BLaER1 treated with 17β-estradiol and CSF1 and Interleukin-3, amounts not matched to agents 10 nM and 100 nM (cell line): Measurements from ENCODE around the gene ZBTB16.
A peak's percentile ranks its signal among the peaks of the same experiment; 100 is the strongest.

Experiments used
- H3K27ac ChIP-seq, 11 experiments: shearing (Covaris generic); formaldehyde crosslinking; 2 replicates each; pipeline ENCODE4 v1.8.1; 2022
- H3K27me3 ChIP-seq, 11 experiments: shearing (Covaris generic); formaldehyde crosslinking; 2 replicates each; pipeline ENCODE4 v1.8.1; 2022
- H3K36me3 ChIP-seq, 11 experiments: shearing (Covaris generic); formaldehyde crosslinking; 2 replicates each; pipeline ENCODE4 v1.8.1; 2022
- H3K4me1 ChIP-seq, 10 experiments: shearing (Covaris generic); formaldehyde crosslinking; 2 replicates each; pipeline ENCODE4 v1.8.1; 2022
- H3K4me2 ChIP-seq, 11 experiments: shearing (Covaris generic); formaldehyde crosslinking; 2 replicates each; pipeline ENCODE4 v1.8.1; 2022
- H3K4me3 ChIP-seq, 10 experiments: shearing (Covaris generic); formaldehyde crosslinking; 2 replicates each; pipeline ENCODE4 v1.8.1; 2022
- H3K9ac ChIP-seq, 11 experiments: shearing (Covaris generic); formaldehyde crosslinking; 2 replicates each; pipeline ENCODE4 v1.8.1; 2022
- H3K9me3 ChIP-seq, 11 experiments: shearing (Covaris generic); formaldehyde crosslinking; replicated peaks in 1 of 11; 2 replicates each; pipeline ENCODE4 v1.8.1; 2022
- H4K20me1 ChIP-seq, 11 experiments: shearing (Covaris generic); formaldehyde crosslinking; 2 replicates each; pipeline ENCODE4 v1.8.1; 2022
- Cebpa-rat ChIP-seq, 11 experiments: shearing (Covaris generic); IDR thresholded peaks; 2 replicates each; pipeline ENCODE4 v1.8.1; 2022

ZBTB16 gene

GRCh38 chr11:114207096-114207495 lies 147.6 kb downstream of the ZBTB16 start:
- no peaks in the 10 kb centered on the region for H3K9me3 ChIP-seq
- no peak overlapping the region for H3K4me2 ChIP-seq
- H3K4me3 ChIP-seq, result no peak overlapping the region
- H3K27ac ChIP-seq, result no peak overlapping the region
- no peak for TF ChIP-seq Cebpa-rat (IDR thresholded peaks at IDR 0.05)
- H3K9ac ChIP-seq, result no peak overlapping the region
- H4K20me1 ChIP-seq, result no peaks in the 10 kb centered on the region; a peak in 2 of 22 replicates
- no peaks in the 10 kb centered on the region for H3K36me3 ChIP-seq
- H3K4me1 ChIP-seq, result peaks cover 6 to 14% (median 9%) of the 10 kb centered on the region in 10 experiments; a peak in 19 of 20 replicates
- H3K27me3 ChIP-seq, result no peaks in the 10 kb centered on the region

- Histone ChIP-seq H3K4me3 (no peak overlapping the region), H4K20me1 (peaks cover 0 to 5% (median 0%) of the 10 kb centered on the region in 11 experiments; a peak in 1 of 22 replicates), H3K27ac (no peak overlapping the region), H3K9ac (no peak overlapping the region), H3K36me3 (no peaks in the 10 kb centered on the region), H3K4me2 (peak overlapping the region; percentile 23 to 61 (median 40); a peak in 20 of 22 replicates), H3K4me1 (peaks cover 6 to 14% (median 9%) of the 10 kb centered on the region in 10 experiments; a peak in 19 of 20 replicates), H3K9me3 (no peaks in the 10 kb centered on the region), H3K27me3 (no peaks in the 10 kb centered on the region)
- TF ChIP-seq Cebpa-rat (IDR thresholded peaks at IDR 0.05), result no peak
Measured at GRCh38 chr11:114208377-114208776, 148.9 kb downstream of the ZBTB16 start.

GRCh38 chr11:114209343-114209742 lies 149.8 kb downstream of the ZBTB16 start:
- peaks cover 0 to 5% (median 0%) of the 10 kb centered on the region in 11 experiments; a peak in 1 of 22 replicates for H4K20me1 ChIP-seq
- no peaks in the 10 kb centered on the region for H3K36me3 ChIP-seq
- no peaks in the 10 kb centered on the region for H3K27me3 ChIP-seq
- no peak overlapping the region for H3K4me2 ChIP-seq
- no peak overlapping the region for H3K9ac ChIP-seq
- H3K9me3 ChIP-seq, result no peaks in the 10 kb centered on the region
- no peak overlapping the region for H3K4me3 ChIP-seq
- peaks cover 6 to 14% (median 9%) of the 10 kb centered on the region in 10 experiments; a peak in 19 of 20 replicates for H3K4me1 ChIP-seq
- no peak for TF ChIP-seq Cebpa-rat (IDR thresholded peaks at IDR 0.05)
- H3K27ac ChIP-seq, result no peak overlapping the region

- no peaks in the 10 kb centered on the region for H3K36me3 ChIP-seq
- no peaks in the 10 kb centered on the region for H3K27me3 ChIP-seq
- no peak overlapping the region for H3K27ac ChIP-seq
- peaks cover 0 to 5% (median 0%) of the 10 kb centered on the region in 11 experiments; a peak in 1 of 22 replicates for H4K20me1 ChIP-seq
- no peak overlapping the region for H3K4me2 ChIP-seq
- H3K4me3 ChIP-seq, result no peak overlapping the region
- H3K4me1 ChIP-seq, result peaks cover 6 to 14% (median 9%) of the 10 kb centered on the region in 10 experiments; a peak in 19 of 20 replicates
- no peaks in the 10 kb centered on the region for H3K9me3 ChIP-seq
- no peak for TF ChIP-seq Cebpa-rat (IDR thresholded peaks at IDR 0.05)
- no peak overlapping the region for H3K9ac ChIP-seq
Measured at GRCh38 chr11:114209904-114210303, 150.4 kb downstream of the ZBTB16 start.

- Histone ChIP-seq H3K4me3 (no peak overlapping the region), H4K20me1 (peaks cover 0 to 11% (median 0%) of the 10 kb centered on the region in 11 experiments; a peak in 2 of 22 replicates), H3K27me3 (no peaks in the 10 kb centered on the region), H3K36me3 (no peaks in the 10 kb centered on the region), H3K4me2 (no peak overlapping the region), H3K9me3 (no peaks in the 10 kb centered on the region), H3K4me1 (peaks cover 10 to 24% (median 19%) of the 10 kb centered on the region in 10 experiments), H3K9ac (no peak overlapping the region), H3K27ac (no peak overlapping the region)
- no peak for TF ChIP-seq Cebpa-rat (IDR thresholded peaks at IDR 0.05)
Measured at GRCh38 chr11:114211444-114212121, 152.1 kb downstream of the ZBTB16 start.

GRCh38 chr11:114213622-114214021 lies 154.1 kb downstream of the ZBTB16 start:
- Histone ChIP-seq H3K4me3 (no peak overlapping the region), H4K20me1 (peaks cover 0 to 11% (median 0%) of the 10 kb centered on the region in 11 experiments; a peak in 3 of 22 replicates), H3K27ac (no peak overlapping the region), H3K4me1 (peaks cover 12 to 36% (median 30%) of the 10 kb centered on the region in 10 experiments), H3K9me3 (no peaks in the 10 kb centered on the region), H3K27me3 (no peaks in the 10 kb centered on the region), H3K9ac (no peak overlapping the region), H3K36me3 (no peaks in the 10 kb centered on the region), H3K4me2 (no peak overlapping the region)
- no peak for TF ChIP-seq Cebpa-rat (IDR thresholded peaks at IDR 0.05)

- Histone ChIP-seq H3K9ac (no peak overlapping the region), H3K27ac (no peak overlapping the region), H3K9me3 (no peaks in the 10 kb centered on the region), H3K4me1 (peaks cover 11 to 40% (median 31%) of the 10 kb centered on the region in 10 experiments; a peak in 18 of 20 replicates), H3K4me2 (peak overlapping the region in 6 of 11 experiments; percentile 59 to 84 (median 74); a peak in 9 of 22 replicates), H3K4me3 (no peak overlapping the region), H3K36me3 (no peaks in the 10 kb centered on the region), H3K27me3 (no peaks in the 10 kb centered on the region), H4K20me1 (peaks cover 0 to 11% (median 0%) of the 10 kb centered on the region in 11 experiments; a peak in 3 of 22 replicates)
- no peak for TF ChIP-seq Cebpa-rat (IDR thresholded peaks at IDR 0.05)
Measured at GRCh38 chr11:114215428-114215827, 155.9 kb downstream of the ZBTB16 start.

GRCh38 chr11:114215871-114216795 lies 156.6 kb downstream of the ZBTB16 start:
- Histone ChIP-seq H3K4me3 (no peak overlapping the region), H3K27ac (no peak overlapping the region), H3K4me1 (peaks cover 11 to 40% (median 31%) of the 10 kb centered on the region in 10 experiments; a peak in 18 of 20 replicates), H3K36me3 (no peaks in the 10 kb centered on the region), H4K20me1 (peaks cover 0 to 11% (median 0%) of the 10 kb centered on the region in 11 experiments; a peak in 3 of 22 replicates), H3K27me3 (no peaks in the 10 kb centered on the region), H3K9ac (no peak overlapping the region), H3K4me2 (peak overlapping the region; percentile 3 to 84 (median 64); a peak in 20 of 22 replicates), H3K9me3 (no peaks in the 10 kb centered on the region)
- no peak for TF ChIP-seq Cebpa-rat (IDR thresholded peaks at IDR 0.05)

GRCh38 chr11:114216796-114217180 lies 157.3 kb downstream of the ZBTB16 start:
- Histone ChIP-seq H4K20me1 (peaks cover 0 to 11% (median 0%) of the 10 kb centered on the region in 11 experiments; a peak in 3 of 22 replicates), H3K9me3 (no peaks in the 10 kb centered on the region), H3K27ac (no peak overlapping the region), H3K36me3 (no peaks in the 10 kb centered on the region), H3K9ac (no peak overlapping the region), H3K27me3 (no peaks in the 10 kb centered on the region), H3K4me3 (no peak overlapping the region), H3K4me2 (peak overlapping the region; percentile 6 to 84 (median 64); a peak in 20 of 22 replicates), H3K4me1 (peaks cover 11 to 40% (median 31%) of the 10 kb centered on the region in 10 experiments; a peak in 18 of 20 replicates)
- TF ChIP-seq Cebpa-rat (IDR thresholded peaks at IDR 0.05), result no peak
